Fibroblast of the conjunctiva (primary cell): ENCODE data around the gene SDC1.
"Not testable (repeated sequence)": the region's sequence is repeated elsewhere in the genome, so short reads cannot be mapped to it uniquely, and the experiment has no call there.

Experiments used
- DNase-seq: peaks from one replicate; pipeline ENCODE4 v3.0.0-alpha.2; 2010; ENCODE audit warnings: low read depth

The SDC1 gene

DNA sequence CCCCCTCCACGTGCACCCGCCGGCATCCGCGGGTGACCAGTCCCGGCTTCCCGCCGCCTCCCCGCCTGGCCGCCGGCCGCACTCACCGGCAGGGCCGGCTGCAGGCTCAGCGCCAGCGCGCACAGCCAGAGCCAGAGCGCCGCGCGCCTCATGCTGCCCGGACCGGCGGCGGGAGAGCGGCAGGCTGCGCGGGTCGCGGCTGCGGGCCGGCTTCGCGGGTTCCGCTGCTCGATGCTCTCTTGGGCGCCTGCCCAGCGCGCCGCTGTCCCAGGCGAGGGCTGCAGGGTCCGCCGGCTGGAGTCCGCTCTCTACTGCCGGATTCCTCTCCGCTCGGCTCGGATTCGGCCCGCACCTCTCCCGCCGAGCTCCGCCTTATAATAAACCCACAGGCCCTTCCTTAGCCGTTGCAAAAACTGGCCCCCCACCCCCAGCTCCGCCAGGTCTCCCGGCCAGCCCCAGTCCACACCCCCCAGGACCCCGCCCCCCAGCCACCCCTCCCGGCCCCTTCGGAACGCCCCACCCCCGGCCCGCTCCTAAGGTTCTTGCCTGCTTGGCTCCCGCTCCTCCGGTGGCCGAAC, at the start of gene SDC1:
Gene SDC1, minus strand, starts transcription at position 415 of the 578 bp plus-strand sequence. Its CDS starts 263 bp downstream, at position 152.
- no peak for DNase-seq

- no peak for DNase-seq
Observed at GRCh38 chr2:20273042-20273441, 48.1 kb upstream of the SDC1 start.

DNA sequence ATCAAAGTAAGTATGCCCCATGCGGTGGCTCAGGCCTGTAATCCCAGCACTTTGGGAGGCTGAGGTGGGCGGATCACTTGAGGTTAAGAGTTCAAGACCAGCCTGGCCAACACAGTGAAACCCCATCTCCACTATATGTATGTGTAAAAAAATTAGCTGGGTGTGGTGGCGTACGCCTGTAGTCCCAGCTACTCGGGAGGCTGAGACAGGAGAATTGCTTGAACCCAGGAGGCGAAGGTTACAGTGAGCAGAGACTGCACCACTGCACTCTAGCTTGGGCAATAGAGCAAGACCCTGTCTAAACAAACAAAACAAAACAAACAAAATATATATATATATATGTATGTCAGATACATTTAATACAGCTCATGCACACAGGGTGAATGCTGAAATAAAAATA, 43.4 kb upstream of the SDC1 start:
- not testable (repeated sequence) for DNase-seq

DNA sequence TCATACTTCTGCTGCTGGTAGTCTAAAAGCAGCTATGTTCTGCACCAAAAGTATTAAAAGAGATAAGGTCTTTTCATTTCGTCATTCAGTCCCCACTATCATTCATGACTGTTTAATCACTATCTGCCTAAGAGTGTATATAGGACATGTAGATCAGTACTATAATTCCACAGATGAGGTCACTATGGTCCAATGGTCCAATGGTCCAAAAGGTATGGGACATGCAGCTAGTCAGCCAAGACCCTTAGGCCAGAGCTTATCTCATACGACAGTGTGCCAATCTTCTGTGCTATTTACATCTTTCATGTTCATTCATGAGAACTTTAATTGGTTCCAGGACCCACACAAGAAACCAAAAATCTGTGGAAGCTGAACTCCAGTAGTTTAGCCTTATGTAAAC, 42.6 kb upstream of the SDC1 start:
- DNase-seq: no peak

- no peak for DNase-seq
Observed at GRCh38 chr2:20264629-20265028, 39.7 kb upstream of the SDC1 start.

DNA sequence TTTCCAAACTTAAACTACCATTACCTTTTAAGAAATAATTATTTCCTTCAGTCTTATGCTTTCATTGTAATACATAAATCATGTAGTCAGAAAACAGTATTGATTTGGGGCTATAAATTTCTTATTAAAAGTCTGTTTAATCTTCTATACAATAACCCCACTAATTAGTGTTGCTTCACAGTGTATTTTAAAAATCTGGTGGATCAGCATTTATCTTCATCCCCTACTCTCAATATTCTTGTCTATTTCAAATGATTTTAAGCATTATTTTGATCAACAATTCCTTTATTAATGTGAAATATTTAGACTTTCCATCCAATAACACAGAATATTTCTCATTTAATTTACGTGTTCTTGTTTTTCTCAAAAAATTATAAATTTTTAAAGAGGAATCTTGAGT, 32.5 kb upstream of the SDC1 start:
- DNase-seq: no peak

DNA sequence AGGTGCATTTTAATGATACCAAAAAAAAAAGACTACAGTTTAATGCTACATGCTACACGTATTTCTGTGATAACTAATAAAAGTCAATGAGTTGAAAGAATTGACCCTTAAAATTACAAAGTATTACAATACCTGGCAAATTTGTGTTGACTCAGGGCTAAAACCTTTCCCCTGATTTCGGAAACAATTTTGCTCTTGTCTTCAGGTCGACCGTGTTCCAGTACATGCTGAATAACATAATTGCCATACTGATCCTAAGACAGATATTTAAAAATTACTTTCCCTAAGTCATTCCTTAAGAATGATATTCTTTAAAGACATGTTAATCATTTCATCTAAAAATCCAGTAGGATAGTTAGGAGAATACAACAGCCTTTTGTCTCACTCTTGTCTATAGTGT, 29.8 kb upstream of the SDC1 start:
- no peak for DNase-seq

- DNase-seq: no peak
Observed at GRCh38 chr2:20250436-20250835, 25.5 kb upstream of the SDC1 start.

- no peak for DNase-seq
Observed at GRCh38 chr2:20249170-20249569, 24.2 kb upstream of the SDC1 start.

- DNase-seq: no peak
Observed at GRCh38 chr2:20247084-20247483, 22.2 kb upstream of the SDC1 start.

- DNase-seq: not testable (repeated sequence)
Observed at GRCh38 chr2:20243637-20244036, 18.7 kb upstream of the SDC1 start.

GRCh38 chr2:20242727-20243377, 17.9 kb upstream of the SDC1 start:
- no peak for DNase-seq

- DNase-seq: no peak
Observed at GRCh38 chr2:20241973-20242726, 17.2 kb upstream of the SDC1 start.

- not testable (repeated sequence) for DNase-seq
Observed at GRCh38 chr2:20240291-20240690, 15.4 kb upstream of the SDC1 start.

DNA sequence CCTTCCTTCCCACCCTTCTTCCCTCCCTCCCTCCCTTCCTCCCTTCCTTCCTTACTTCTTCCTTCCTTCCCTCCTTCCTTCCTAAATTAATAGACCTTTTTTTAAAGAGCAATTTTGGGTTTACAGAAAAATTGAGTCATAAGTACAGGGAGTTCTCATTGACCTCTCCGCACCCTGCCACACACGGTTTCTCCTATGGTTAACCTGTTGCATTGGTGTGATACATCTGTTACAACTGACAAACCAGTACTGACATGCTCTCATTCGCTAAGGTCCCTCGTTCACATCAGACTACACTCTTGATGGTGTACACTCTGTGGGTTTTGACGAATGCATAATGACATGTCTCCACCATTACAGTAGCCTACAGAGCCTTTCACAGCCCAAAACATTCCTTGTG, 11.6 kb upstream of the SDC1 start:
- DNase-seq: no peak

DNA sequence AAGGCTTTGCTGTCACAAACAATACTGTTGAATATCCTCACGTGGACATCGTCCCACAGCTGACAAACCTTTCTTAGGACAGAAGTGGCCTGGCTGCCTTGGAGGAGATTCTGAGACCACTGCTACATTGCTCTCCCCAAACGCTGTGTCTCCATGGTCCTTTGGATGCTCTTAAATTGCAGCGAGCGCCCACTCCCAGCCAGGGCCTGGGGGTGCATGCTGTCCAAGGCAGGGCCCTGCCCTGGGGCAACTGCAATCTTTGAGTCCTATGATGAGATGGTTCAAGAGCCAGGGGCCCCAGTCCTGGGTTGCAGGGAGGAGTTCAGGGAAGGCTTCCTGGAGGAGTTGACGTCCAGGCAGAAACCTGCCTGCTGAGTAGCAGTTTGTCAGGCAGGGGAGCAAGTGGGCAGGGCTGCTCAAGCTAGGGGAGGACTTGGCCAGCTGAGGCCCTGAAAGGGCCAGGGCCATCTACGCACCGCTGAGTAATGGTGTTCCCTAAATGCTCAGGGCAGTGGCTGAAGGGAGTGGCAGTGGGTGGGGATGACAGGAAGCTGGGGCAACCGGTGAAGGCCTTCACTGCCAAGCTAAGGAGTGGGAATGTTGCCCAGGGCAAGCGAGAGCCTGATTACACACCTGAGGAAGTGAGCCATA, 10.8 kb upstream of the SDC1 start:
- no peak for DNase-seq

DNA sequence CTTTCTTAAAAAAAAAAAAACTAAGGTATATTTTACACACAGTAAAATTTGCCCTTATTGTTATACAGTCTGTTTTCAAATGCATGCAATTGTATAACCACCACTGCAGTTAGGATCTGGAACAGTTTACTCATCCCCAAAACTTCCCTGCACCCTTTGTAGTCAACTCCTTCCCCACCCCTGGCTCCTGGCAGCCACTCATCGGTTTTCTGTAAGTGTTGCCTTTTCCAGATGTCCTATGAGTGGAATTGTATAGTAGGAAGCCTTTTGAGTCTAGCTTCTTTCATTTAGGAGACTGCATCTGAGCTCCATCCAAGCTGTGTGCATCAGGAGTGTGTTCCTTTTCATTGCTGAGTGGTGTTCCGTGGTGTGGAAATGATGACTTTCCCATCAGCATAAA, 9.7 kb upstream of the SDC1 start:
- not testable (repeated sequence) for DNase-seq

DNA sequence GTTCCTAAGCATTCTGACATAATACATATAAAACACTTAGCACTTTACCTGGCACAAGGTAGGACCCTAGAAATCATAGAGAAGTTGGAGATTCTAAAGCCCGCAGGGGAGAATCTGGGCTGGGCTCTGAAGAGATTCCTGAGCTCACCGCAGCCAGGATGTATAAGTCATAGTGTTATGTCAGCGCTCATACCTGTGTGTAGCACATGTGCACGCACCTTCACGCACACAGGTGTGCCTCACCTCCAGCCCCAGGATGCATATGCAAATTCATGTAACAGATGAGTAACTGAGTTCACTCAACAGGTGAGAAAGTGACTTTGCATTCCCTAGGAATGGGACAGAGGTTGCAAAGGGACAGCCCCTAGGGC, 7.9 kb upstream of the SDC1 start:
- DNase-seq: no peak

DNA sequence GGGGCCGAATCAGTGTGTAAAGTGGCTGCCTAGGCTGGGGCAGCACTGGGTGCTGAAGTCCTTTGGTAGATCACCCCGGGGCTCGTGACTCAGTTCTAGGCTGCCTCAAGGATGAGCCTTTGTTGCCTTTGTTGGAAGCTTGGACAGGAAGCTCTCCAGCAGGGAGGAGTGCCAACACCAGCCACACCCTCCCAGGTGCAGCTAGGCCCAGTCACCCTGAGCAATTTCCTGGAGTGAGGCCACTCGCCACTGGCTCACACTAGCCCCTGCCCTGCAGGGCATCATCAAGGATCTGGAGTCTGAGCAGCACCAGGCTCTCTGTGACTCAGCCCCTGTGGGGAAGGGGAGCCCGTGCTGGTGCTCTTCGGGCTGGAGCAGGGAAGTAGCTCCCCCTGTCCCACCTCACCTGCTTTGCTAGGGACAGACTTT, 6.7 kb upstream of the SDC1 start:
- no peak for DNase-seq

DNA sequence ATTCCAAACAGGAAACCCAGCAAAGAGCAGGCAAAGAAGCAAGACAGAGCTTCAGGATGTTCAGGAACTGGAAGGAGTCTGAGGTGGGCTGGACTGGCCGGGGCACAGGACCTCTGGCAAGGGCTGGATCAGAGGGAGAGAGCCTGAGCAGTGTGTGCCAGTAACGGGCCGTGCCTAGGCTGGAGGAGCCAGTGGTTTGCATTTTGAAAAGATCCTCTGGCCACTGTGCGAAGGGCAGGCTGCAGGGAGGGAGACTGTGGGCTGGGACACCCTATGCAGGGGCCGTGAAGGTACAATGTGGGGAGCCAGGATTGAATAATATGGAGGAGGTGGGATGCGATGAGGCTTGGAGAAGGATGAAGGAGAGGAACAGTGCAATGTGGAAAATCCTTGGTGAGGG, 6.2 kb upstream of the SDC1 start:
- no peak for DNase-seq

DNA sequence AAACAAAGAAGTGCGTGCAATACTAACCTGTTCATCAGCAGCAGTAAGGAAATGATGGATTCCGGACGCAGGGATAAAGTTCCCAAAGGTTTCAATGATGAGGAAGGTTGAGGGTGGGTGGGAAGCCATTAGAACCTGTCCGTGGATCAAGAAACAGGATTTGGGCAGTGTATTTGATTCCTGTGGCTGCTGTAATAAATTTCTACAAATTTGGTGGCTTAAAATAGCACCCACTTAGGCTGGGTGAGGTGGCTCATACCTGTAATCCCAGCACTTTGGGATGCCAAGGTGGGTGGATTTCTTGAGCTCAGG, 5.1 kb upstream of the SDC1 start:
- DNase-seq: no peak

- peak; percentile 76 for DNase-seq
Observed at GRCh38 chr2:20229322-20230113, 4.6 kb upstream of the SDC1 start.
